GM23338 (cell line): Measurements from ENCODE around the gene GTF3C1. TPM values are rescaled to one million over a fixed set of nuclear protein-coding genes. Genes with fewer than 3 reads are reported as not detected.

Source experiments
- ATAC-seq: fragments of 200-7000 bp; cut with Tn5 transposase; 3 replicates; pipeline ENCODE4 v1.9.1; 2020
- DNase-seq: peaks from one replicate; pipeline ENCODE4 v3.0.0-alpha.2; 2015; ENCODE audit warnings: low spot score
- H2AFZ ChIP-seq: fragments of 200-600 bp; sonication (generic); 2 replicates; pipeline ENCODE4 v1.8.0; 2016; ENCODE audit warnings: antibody characterized with exemption, mild to moderate bottlenecking, moderate library complexity
- H3F3A ChIP-seq: fragments of 200-600 bp; sonication (generic); replicated peaks from 2 replicates; pipeline ENCODE4 v1.8.0; 2017; ENCODE audit warnings: antibody characterized with exemption, mixed run types, low read depth
- H3K27ac ChIP-seq: fragments of 200-600 bp; sonication (generic); 2 replicates; pipeline ENCODE4 v1.6.1; 2016; ENCODE audit warnings: low read depth
- H3K27me3 ChIP-seq: fragments of 200-600 bp; sonication (generic); 2 replicates; pipeline ENCODE4 v1.8.0; 2016; ENCODE audit warnings: mild to moderate bottlenecking, mixed run types, moderate library complexity; ENCODE audit not compliant: insufficient read depth
- H3K36me3 ChIP-seq: fragments of 200-600 bp; sonication (generic); 2 replicates; pipeline ENCODE4 v1.8.0; 2016; ENCODE audit warnings: mild to moderate bottlenecking; ENCODE audit not compliant: insufficient read depth
- H3K4me1 ChIP-seq: fragments of 200-600 bp; sonication (generic); 2 replicates; pipeline ENCODE4 v1.8.0; 2016; ENCODE audit warnings: mild to moderate bottlenecking, moderate library complexity; ENCODE audit not compliant: insufficient read depth
- H3K4me2 ChIP-seq: fragments of 200-600 bp; sonication (generic); 2 replicates; pipeline ENCODE4 v1.7.1; 2017; ENCODE audit warnings: mixed run types
- H3K4me3 ChIP-seq: fragments of 200-600 bp; sonication (generic); 2 replicates; pipeline ENCODE4 v1.6.1; 2016; ENCODE audit warnings: mixed run types
- H3K79me2 ChIP-seq: fragments of 200-600 bp; sonication (generic); replicated peaks from 2 replicates; pipeline ENCODE4 v1.8.0; 2017; ENCODE audit warnings: mild to moderate bottlenecking; ENCODE audit not compliant: insufficient read depth
- H3K9me2 ChIP-seq: fragments of 200-600 bp; sonication (generic); 2 replicates; pipeline ENCODE4 v1.8.0; 2017; ENCODE audit not compliant: insufficient read depth
- H4K20me1 ChIP-seq: fragments of 200-600 bp; sonication (generic); replicated peaks from 2 replicates; pipeline ENCODE4 v1.8.0; 2017; ENCODE audit warnings: mild to moderate bottlenecking; ENCODE audit not compliant: insufficient read depth
- H3K27ac Mint-ChIP-seq: 2 replicates; pipeline ENCODE4 v1.8.0; 2020; ENCODE audit warnings: inconsistent platforms, mild to moderate bottlenecking, moderate library complexity, mixed read lengths
- H3K27me3 Mint-ChIP-seq: 3 replicates; pipeline ENCODE4 v1.8.0; 2022; ENCODE audit warnings: low read depth, mild to moderate bottlenecking, moderate library complexity, mixed read lengths, inconsistent platforms; ENCODE audit not compliant: insufficient read depth, poor library complexity
- H3K36me3 Mint-ChIP-seq: 3 replicates; pipeline ENCODE4 v1.8.0; 2021; ENCODE audit warnings: low read depth, mild to moderate bottlenecking, inconsistent platforms, moderate library complexity, mixed read lengths
- H3K4me1 Mint-ChIP-seq: 3 replicates; pipeline ENCODE4 v1.8.0; 2020; ENCODE audit warnings: mild to moderate bottlenecking, inconsistent platforms, mixed read lengths
- H3K4me3 Mint-ChIP-seq: 3 replicates; pipeline ENCODE4 v1.8.0; 2021; ENCODE audit warnings: moderate library complexity, mild to moderate bottlenecking, inconsistent platforms, mixed read lengths
- H3K9me3 Mint-ChIP-seq: 3 replicates; pipeline ENCODE4 v1.8.0; 2020; ENCODE audit warnings: moderate library complexity, mild to moderate bottlenecking, inconsistent platforms, mixed read lengths
- ETS1 ChIP-seq: IDR thresholded peaks from 2 replicates; pipeline ENCODE4 v1.6.1; 2016; ENCODE audit warnings: antibody characterized with exemption
- REST ChIP-seq: IDR thresholded peaks from one replicate; pipeline ENCODE4 v1.6.1; 2018; ENCODE audit warnings: antibody characterized with exemption; ENCODE audit not compliant: unreplicated experiment
- ZNF462 ChIP-seq: fragments of 250-450 bp; sonication (Bioruptor Pico); IDR thresholded peaks from 2 replicates; pipeline ENCODE4 v1.5.0; 2020; ENCODE audit warnings: mild to moderate bottlenecking, moderate library complexity
- polyA plus RNA-seq: library from polyadenylated mRNA; unstranded; fragments of >200 nt; fragmentation: Nextera tagmentation; extraction: Ambion mirVana; gene quantifications from 2 replicates; pipeline ENCODE4 v1.2.1, GENCODE V29; 2016
- total RNA-seq: library from RNA; depleted of rRNA; stranded (reverse); fragments of >200 nt; shearing (Covaris generic); gene quantifications from 2 replicates; pipeline ENCODE4 v1.2.3, GENCODE V29; 2014
- TF ChIP-seq, protein P1 (sequence below), 2 experiments: fragments of 200-600 bp in 1 of 2; sonication (generic) in 1 of 2; conservative IDR thresholded peaks; 2 replicates each; pipeline versions ENCODE4 v1.5.1 to v1.6.1; 2016 to 2017; ENCODE audit warnings: antibody characterized with exemption in 2 of 2, low read depth in 2 of 2, mild to moderate bottlenecking in 2 of 2, moderate library complexity in 1 of 2

The GTF3C1 gene
- total and polyA plus RNA-seq, 2 experiments from 2014 or later, result 78.5 to 138 TPM

DNA sequence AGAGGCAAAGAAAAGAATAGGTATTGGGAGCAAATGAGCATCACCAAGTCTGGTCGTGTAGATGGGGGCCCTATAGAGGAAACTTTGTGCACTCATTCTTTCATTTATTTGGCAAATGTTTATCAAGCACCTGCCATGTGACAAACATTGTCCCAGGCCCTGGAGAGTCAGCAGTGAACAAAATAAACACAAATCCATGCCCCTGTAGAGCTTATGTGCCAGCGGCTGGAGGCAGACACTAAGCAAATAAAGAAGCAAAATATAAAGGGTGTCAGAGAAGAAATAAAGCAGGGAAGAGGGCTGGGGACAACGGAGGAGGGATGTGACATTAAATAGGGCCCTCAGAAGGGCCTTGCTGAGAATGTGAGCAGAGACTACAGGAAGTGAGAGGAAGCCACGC, 45.8 kb upstream of the GTF3C1 start (continued):
- no peak for TF ChIP-seq ZNF462 (CRISPR knock-in tag)
- TF ChIP-seq ETS1, result no peak

- H3K27me3 Mint-ChIP-seq, result peaks cover 2% of the 10 kb centered on the region
- no peak for DNase-seq
- H3F3A ChIP-seq, result no peaks in the 10 kb centered on the region
- no peaks in the 10 kb centered on the region for H3K4me1 Mint-ChIP-seq
- H3K79me2 ChIP-seq, result no peaks in the 10 kb centered on the region
- H3K4me2 ChIP-seq, result no peak overlapping the region
- H3K9me3 Mint-ChIP-seq, result peaks cover 3% of the 10 kb centered on the region; the same call in 1 of the 3 replicates
- no peak overlapping the region for H3K27ac Mint-ChIP-seq
- H3K4me1 ChIP-seq, result no peaks in the 10 kb centered on the region
- H4K20me1 ChIP-seq, result no peaks in the 10 kb centered on the region; the same call in 1 of the 2 replicates
- no peaks in the 10 kb centered on the region for H3K9me2 ChIP-seq
- H3K27me3 ChIP-seq, result no peaks in the 10 kb centered on the region
- no peak for ATAC-seq
- peaks cover 5% of the 10 kb centered on the region; the same call in 1 of the 3 replicates for H3K36me3 Mint-ChIP-seq
- H3K4me3 ChIP-seq, result no peak overlapping the region
- no peak overlapping the region for H3K27ac ChIP-seq
- H2AFZ ChIP-seq, result no peak overlapping the region
- H3K4me3 Mint-ChIP-seq, result no peak overlapping the region
- H3K36me3 ChIP-seq, result no peaks in the 10 kb centered on the region
- TF ChIP-seq, protein P1, sequence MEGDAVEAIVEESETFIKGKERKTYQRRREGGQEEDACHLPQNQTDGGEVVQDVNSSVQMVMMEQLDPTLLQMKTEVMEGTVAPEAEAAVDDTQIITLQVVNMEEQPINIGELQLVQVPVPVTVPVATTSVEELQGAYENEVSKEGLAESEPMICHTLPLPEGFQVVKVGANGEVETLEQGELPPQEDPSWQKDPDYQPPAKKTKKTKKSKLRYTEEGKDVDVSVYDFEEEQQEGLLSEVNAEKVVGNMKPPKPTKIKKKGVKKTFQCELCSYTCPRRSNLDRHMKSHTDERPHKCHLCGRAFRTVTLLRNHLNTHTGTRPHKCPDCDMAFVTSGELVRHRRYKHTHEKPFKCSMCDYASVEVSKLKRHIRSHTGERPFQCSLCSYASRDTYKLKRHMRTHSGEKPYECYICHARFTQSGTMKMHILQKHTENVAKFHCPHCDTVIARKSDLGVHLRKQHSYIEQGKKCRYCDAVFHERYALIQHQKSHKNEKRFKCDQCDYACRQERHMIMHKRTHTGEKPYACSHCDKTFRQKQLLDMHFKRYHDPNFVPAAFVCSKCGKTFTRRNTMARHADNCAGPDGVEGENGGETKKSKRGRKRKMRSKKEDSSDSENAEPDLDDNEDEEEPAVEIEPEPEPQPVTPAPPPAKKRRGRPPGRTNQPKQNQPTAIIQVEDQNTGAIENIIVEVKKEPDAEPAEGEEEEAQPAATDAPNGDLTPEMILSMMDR (conservative IDR thresholded peaks at IDR 0.05; ENCODE audit: low read depth in 2 of 2), result no peak
- no peak for TF ChIP-seq REST
Measured at GRCh38 chr16:27591837-27592236, 42.1 kb upstream of the GTF3C1 start.
